Measurements from ENCODE around the gene MYEOV. TPM values are rescaled to one million over a fixed set of nuclear protein-coding genes. Genes with fewer than 3 reads are reported as not detected.

MYEOV gene
- total and polyA plus RNA-seq, 2 of the 8 experiments (the other 6 are each of a cell fraction or from before 2014, with no cell fraction given): 0.44 to 0.67 TPM

DNA sequence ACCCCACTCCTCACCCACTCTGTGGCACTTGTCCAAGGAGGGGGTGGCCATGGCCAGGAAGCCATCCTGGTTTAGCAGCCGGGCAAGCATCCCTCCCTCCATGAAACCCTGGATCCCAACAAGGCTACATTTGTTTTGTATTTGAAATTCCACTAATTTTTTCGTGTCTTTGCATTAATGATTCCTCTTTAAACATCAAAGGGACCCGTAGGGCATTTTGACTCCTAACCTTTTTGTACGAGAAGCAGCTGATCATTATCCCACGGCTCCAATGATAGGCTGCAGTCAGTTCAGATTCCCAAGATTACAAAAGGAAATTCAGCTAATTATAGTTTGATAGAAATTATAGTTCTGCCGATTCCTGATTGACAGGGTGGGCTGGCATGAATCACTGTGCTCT lies 10.7 kb downstream of the MYEOV start:
- no peaks in the 10 kb centered on the region for H3K79me2 ChIP-seq (ENCODE audit: control insufficient read depth in 1 of 2, insufficient read depth in 2 of 2, low read length in 2 of 2)
- 77% methylated on average over 6 of the region's 6 CpGs; no CpG with 5 or more reads in 1 of the 2 experiments for WGBS, 2 experiments (ENCODE audit: extremely low coverage in 1 of 2, insufficient coverage in 1 of 2, insufficient read length in 1 of 2, insufficient replicate concordance in 2 of 2, low coverage in 1 of 2, low lambda C conversion rate in 2 of 2, missing lambda C conversion rate in 1 of 2)
- H3K18ac ChIP-seq (ENCODE audit: extremely low read depth, low read length): no peak overlapping the region
- no peak overlapping the region for H2BK12ac ChIP-seq (ENCODE audit: low read depth, low read length)
- ChIA-PET CTCF (ENCODE audit: partially characterized antibody) (interaction anchor here (1.6 kb wide), 1 partner anchor 86 kb away, joined by 3 read pairs; no protein-coding TSS in a partner anchor), POLR2A (ENCODE audit: partially characterized antibody) (no interaction called here)
- peaks cover 2% of the 10 kb centered on the region; the same call in 1 of the 2 replicates for H3K23me2 ChIP-seq (ENCODE audit: low read depth, low read length)
- H3K4me1 ChIP-seq (replicated peaks in 1 of 4; ENCODE audit: control insufficient read depth in 3 of 4, insufficient read depth in 4 of 4, low read length in 3 of 4): no peaks in the 10 kb centered on the region
- no peaks in the 10 kb centered on the region for H3K79me1 ChIP-seq (ENCODE audit: low read depth, low read length)
- H4K91ac ChIP-seq (replicated peaks; ENCODE audit: insufficient read length, low read length): no peak overlapping the region
- H3K9ac ChIP-seq (replicated peaks in 1 of 4; ENCODE audit: extremely low read depth in 1 of 4, low read depth in 3 of 4, low read length in 3 of 4): no peak overlapping the region
- no peak overlapping the region for H2BK5ac ChIP-seq (ENCODE audit: low read depth, low read length)
- no peak overlapping the region for H3K4me3 ChIP-seq (ENCODE audit: extremely low read depth in 1 of 4, insufficient read depth in 2 of 4, low read depth in 3 of 4, low read length in 4 of 4)
- no peak overlapping the region for H3K14ac ChIP-seq (ENCODE audit: insufficient read length)
- H4K20me1 ChIP-seq (replicated peaks in 1 of 2; ENCODE audit: control insufficient read depth in 1 of 2, insufficient read depth in 2 of 2, low read length in 2 of 2): no peaks in the 10 kb centered on the region
- H3K27me3 ChIP-seq (replicated peaks in 1 of 4; ENCODE audit: control insufficient read depth in 3 of 4, extremely low read depth in 1 of 4, insufficient read depth in 3 of 4, low read length in 3 of 4): no peaks in the 10 kb centered on the region
- no peaks in the 10 kb centered on the region for H3K36me3 ChIP-seq (ENCODE audit: control insufficient read depth in 2 of 4, insufficient read depth in 4 of 4, low read length in 3 of 4)
- no peak overlapping the region for H4K8ac ChIP-seq (ENCODE audit: extremely low read depth, insufficient read depth, low read length)
- FAIRE-seq (no peak), DNase-seq (ENCODE audit: low read depth in 1 of 2, low spot score in 2 of 2) (no peak)
- no peaks in the 10 kb centered on the region for H3K9me3 ChIP-seq (ENCODE audit: insufficient read depth in 2 of 2, low read depth in 1 of 2, low read length in 1 of 2)
- H4K5ac ChIP-seq (ENCODE audit: insufficient read length, low read depth, low read length): no peak overlapping the region
- no peak overlapping the region for H3K56ac ChIP-seq (replicated peaks; ENCODE audit: insufficient read length, low read depth, low read length)
- H2AK5ac ChIP-seq (ENCODE audit: low read depth, low read length): no peak overlapping the region
- H2BK120ac ChIP-seq (replicated peaks; ENCODE audit: low read depth, low read length): no peak overlapping the region
- H3K27ac ChIP-seq (ENCODE audit: low read depth, low read length): no peak overlapping the region
- H3K23ac ChIP-seq (ENCODE audit: insufficient read length): no peak overlapping the region
- no peak overlapping the region for H2BK15ac ChIP-seq (ENCODE audit: low read length)
- no peak overlapping the region for H3K4me2 ChIP-seq (ENCODE audit: insufficient read depth in 1 of 2, low read depth in 2 of 2, low read length in 2 of 2)
- no peak overlapping the region for H3K4ac ChIP-seq (replicated peaks; ENCODE audit: insufficient read length, low read depth, low read length)
- no peak overlapping the region for H2BK20ac ChIP-seq (ENCODE audit: low read length)
- H2AFZ ChIP-seq (ENCODE audit: low read length): no peak overlapping the region
- TF ChIP-seq TCF12 (IDR thresholded peaks at IDR 0.05; ENCODE audit: low read depth, low read length) (no peak), YY1 (IDR thresholded peaks at IDR 0.05; ENCODE audit: low read depth, low read length) (no peak), CTCF (IDR thresholded peaks at IDR 0.05; ENCODE audit: control extremely low read depth in 1 of 3, insufficient read depth in 1 of 3, low read depth in 1 of 3, low read length in 3 of 3) (no peak), TEAD4 (IDR thresholded peaks at IDR 0.05; ENCODE audit: low read depth, low read length) (no peak), MAFK (IDR thresholded peaks at IDR 0.05; ENCODE audit: low read depth, low read length) (no peak), HDAC6 (IDR thresholded peaks at IDR 0.05; ENCODE audit: low read depth, low read length) (no peak), ASH2L (IDR thresholded peaks at IDR 0.05; ENCODE audit: low read length) (no peak), GABPA (IDR thresholded peaks at IDR 0.05; ENCODE audit: borderline replicate concordance, insufficient read depth, low read length) (no peak), EP300 (IDR thresholded peaks at IDR 0.05; ENCODE audit: borderline replicate concordance in 1 of 2, low read depth in 2 of 2, low read length in 2 of 2) (no peak)
- TF ChIP-seq, protein P1, sequence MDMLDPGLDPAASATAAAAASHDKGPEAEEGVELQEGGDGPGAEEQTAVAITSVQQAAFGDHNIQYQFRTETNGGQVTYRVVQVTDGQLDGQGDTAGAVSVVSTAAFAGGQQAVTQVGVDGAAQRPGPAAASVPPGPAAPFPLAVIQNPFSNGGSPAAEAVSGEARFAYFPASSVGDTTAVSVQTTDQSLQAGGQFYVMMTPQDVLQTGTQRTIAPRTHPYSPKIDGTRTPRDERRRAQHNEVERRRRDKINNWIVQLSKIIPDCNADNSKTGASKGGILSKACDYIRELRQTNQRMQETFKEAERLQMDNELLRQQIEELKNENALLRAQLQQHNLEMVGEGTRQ (IDR thresholded peaks at IDR 0.05; ENCODE audit: low read length): no peak
- TF ChIP-seq, protein P2, sequence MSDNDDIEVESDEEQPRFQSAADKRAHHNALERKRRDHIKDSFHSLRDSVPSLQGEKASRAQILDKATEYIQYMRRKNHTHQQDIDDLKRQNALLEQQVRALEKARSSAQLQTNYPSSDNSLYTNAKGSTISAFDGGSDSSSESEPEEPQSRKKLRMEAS (IDR thresholded peaks at IDR 0.05): no peak

Data from H1 (cell line).